Astrocyte of the cerebellum (primary cell): ENCODE results near the gene THBS1.

Experiments used
- DNase-seq: peaks from one replicate; pipeline ENCODE4 v3.0.0-alpha.2; 2011; ENCODE audit warnings: low read depth
- H3K4me3 ChIP-seq: 2 replicates; pipeline ENCODE4 v1.5.1; 2011; ENCODE audit warnings: mild to moderate bottlenecking, low read depth, low read length, moderate library complexity
- in situ Hi-C: cut with HindIII; loops from 2 replicates; pipeline ENCODE4 v1.10.0; 2017; ENCODE audit warnings: low sequenced_read_pairs
- TF ChIP-seq, protein P1 (sequence below): IDR thresholded peaks from 2 replicates; pipeline ENCODE4 v1.5.1; 2012; ENCODE audit warnings: low read length, low read depth, moderate library complexity, mild to moderate bottlenecking; ENCODE audit errors: missing control alignments

THBS1 gene

DNA sequence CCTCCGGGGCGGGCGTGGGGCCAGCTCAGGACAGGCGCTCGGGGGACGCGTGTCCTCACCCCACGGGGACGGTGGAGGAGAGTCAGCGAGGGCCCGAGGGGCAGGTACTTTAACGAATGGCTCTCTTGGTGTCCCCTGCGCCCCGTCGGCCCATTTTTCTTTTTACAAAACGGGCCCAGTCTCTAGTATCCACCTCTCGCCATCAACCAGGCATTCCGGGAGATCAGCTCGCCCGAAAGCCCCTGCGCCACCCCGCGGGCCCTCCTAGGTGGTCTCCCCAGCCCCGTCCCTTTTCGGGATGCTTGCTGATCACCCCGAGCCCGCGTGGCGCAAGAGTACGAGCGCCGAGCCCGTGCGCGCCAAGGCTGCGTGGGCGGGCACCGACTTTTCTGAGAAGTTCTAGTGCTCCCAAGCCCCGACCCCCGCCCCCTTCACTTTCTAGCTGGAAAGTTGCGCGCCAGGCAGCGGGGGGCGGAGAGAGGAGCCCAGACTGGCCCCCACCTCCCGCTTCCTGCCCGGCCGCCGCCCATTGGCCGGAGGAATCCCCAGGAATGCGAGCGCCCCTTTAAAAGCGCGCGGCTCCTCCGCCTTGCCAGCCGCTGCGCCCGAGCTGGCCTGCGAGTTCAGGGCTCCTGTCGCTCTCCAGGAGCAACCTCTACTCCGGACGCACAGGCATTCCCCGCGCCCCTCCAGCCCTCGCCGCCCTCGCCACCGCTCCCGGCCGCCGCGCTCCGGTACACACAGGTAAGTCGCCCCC, at the start of gene THBS1:
TSS of gene THBS1 (plus strand) at position 595 of the 757 bp plus-strand sequence. CDS start 779 bp downstream, outside the sequence.
- peak; percentile 79 for DNase-seq
- TF ChIP-seq, protein P1, sequence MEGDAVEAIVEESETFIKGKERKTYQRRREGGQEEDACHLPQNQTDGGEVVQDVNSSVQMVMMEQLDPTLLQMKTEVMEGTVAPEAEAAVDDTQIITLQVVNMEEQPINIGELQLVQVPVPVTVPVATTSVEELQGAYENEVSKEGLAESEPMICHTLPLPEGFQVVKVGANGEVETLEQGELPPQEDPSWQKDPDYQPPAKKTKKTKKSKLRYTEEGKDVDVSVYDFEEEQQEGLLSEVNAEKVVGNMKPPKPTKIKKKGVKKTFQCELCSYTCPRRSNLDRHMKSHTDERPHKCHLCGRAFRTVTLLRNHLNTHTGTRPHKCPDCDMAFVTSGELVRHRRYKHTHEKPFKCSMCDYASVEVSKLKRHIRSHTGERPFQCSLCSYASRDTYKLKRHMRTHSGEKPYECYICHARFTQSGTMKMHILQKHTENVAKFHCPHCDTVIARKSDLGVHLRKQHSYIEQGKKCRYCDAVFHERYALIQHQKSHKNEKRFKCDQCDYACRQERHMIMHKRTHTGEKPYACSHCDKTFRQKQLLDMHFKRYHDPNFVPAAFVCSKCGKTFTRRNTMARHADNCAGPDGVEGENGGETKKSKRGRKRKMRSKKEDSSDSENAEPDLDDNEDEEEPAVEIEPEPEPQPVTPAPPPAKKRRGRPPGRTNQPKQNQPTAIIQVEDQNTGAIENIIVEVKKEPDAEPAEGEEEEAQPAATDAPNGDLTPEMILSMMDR: no peak
- H3K4me3 ChIP-seq: peak within 1 kb of the TSS; percentile 77
- in situ Hi-C loops: no loop called here

DNA sequence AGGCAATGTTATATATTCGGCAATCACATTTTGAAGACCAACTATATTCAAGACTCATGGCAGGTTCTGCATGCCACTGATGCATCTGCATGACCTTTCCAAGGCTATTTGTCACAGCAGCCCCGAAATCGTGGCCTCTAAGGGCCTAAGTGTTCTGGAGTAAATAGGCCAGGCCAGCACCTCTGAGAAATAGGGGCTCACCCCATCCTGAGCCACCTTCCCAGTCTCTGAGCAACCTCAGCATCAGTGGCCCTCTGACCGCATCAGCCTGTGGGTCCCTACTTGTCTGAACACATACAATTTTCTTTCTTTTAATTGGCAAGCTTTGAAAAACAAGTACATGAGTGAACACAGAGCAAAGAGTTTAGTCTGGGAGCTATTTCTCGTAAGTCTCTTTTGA, 45.9 kb upstream of the THBS1 start:
- no peak for DNase-seq
- TF ChIP-seq, protein P1: no peak
- in situ Hi-C loops: no loop called here
- H3K4me3 ChIP-seq: no peak overlapping the region

DNA sequence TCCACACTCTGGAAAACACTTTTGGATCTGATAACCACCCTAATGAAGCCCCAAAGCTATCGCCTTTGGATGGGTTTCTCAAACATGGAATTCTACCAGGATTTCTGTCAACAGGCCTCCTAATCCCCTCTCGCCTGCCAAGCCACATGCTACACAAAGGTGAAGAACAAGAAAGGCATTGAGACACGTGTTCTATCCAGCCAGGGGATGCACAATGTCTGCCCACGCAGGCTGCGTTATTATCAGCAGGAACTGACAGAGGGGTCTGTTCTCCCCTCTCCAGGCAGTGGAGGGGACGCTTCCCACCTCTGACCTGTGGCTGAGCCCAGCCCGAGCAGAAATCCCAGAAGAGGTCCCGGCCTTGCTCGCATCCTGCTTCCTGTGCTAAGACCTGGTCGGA, 45.4 kb upstream of the THBS1 start:
- in situ Hi-C loops: no loop called here

DNA sequence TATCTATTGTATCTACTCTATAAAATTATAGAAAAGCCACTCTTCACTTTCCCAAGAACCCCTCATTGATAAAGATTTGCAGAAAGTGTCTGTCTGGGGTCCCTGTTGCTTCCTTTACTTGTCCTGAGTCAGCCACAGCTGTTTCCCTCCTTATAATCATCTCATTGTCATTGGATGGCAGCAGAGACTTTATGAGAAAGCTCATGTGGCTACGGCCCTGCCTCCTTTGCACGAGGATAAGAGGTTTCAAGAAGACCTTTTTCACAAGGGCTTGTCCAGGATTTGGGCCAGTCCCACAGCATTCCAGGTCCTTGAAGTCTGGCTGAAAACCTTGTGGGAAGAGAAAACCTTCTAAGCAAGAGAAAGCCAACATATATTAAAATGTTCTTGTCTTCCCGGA, 41.9 kb upstream of the THBS1 start:
- in situ Hi-C loops: no loop called here
- no peak for DNase-seq
- TF ChIP-seq, protein P1: no peak
- H3K4me3 ChIP-seq: no peak overlapping the region

More for the DNA sequence above, 45.4 kb upstream of the THBS1 start:
- no peak overlapping the region for H3K4me3 ChIP-seq
- DNase-seq: no peak
- TF ChIP-seq, protein P1: no peak

DNA sequence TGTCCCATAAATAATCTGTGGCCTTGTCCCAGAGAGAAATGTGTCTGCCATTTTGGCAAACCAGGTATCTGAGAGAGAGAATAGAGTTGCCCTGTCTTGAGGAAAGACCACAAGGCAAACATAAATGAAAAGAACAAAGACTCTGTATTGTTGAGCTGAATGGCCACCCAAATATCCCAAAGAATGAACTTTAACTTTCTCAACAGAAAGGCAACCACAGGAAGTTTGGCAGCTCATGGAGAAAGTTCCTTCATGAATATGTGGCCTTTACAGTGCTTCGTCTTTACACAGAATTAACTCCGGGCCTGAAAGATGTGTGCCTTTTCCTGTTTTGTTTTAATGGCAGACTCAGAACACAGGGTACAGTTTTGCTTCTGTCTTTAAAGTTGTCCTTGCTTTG, 41.4 kb upstream of the THBS1 start:
- in situ Hi-C loops: no loop called here
- peak; percentile 60 for DNase-seq
- TF ChIP-seq, protein P1: no peak
- H3K4me3 ChIP-seq: no peak overlapping the region

DNA sequence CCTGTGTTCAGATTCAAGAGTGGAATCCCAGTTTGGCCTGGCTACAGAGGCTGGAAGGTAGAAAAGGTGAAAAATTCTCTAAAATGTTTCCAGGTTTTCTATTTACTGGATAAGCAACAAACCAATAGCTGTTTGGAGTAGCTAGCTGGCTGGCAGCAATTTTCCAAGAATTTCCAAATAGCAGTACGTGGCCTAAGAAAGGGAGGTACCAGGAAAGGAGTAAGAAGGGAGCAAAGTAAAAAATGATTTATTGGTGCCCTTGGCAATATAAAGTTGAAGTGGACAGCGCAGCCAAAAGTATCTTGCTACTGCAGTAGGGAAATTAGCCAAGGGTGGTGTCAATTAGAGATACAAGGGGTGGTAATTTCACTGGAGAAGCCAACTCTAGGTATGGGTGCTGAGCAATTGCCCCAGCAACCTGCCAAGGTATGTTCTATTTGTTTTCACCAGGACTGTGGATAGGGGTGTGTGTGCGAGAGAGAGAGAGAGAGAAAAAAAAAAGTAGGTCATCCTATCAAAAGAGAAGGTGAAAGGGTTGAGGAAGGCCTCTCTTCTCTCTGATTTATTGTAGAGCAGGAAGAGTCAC, 40.8 kb upstream of the THBS1 start:
- no peak for DNase-seq
- TF ChIP-seq, protein P1: no peak
- in situ Hi-C loops: no loop called here
- H3K4me3 ChIP-seq: no peak overlapping the region
